Body of pancreas (tissue), 4 donors: ENCODE results near the gene CRAMP1.

Source experiments
- POLR2A ChIP-seq, 3 donors: fragments of 450-650 bp; IDR thresholded peaks; one replicate each; pipeline ENCODE4 v1.6.1; 2016; ENCODE audit warnings: antibody characterized with exemption in 3 of 3, mild to moderate bottlenecking in 2 of 3
- TF ChIP-seq, protein P1 (sequence below), 7 experiments: fragments of 450-650 bp in 4 of 7; fragments of 200-600 bp in 3 of 7; sonication (generic) in 3 of 7; IDR thresholded peaks; one replicate each; pipeline ENCODE4 v1.5.1; 2016 to 2019; ENCODE audit warnings: antibody characterized with exemption in 7 of 7

DNA sequence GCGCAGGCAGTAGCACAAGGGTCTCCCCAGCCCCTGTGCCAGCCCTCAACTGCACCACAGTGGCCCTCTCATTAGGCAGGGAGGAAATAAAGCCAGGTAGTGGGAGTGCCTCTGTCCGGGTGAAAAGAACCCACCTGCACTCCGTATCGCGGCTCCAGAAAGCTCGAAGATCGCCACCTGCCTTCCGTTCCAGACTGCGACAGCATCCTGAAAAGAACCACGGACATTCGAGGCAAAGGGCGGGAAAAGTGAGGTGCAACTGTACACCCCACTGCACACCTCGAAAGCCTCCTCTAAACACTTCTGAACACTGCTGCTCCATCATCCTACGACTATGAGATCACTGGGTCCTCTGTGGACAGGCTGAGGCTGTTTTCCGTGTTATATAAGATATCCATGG, 29.0 kb upstream of the CRAMP1 start:
- TF ChIP-seq POLR2A (IDR thresholded peaks at IDR 0.05) = no peak
- TF ChIP-seq, protein P1, sequence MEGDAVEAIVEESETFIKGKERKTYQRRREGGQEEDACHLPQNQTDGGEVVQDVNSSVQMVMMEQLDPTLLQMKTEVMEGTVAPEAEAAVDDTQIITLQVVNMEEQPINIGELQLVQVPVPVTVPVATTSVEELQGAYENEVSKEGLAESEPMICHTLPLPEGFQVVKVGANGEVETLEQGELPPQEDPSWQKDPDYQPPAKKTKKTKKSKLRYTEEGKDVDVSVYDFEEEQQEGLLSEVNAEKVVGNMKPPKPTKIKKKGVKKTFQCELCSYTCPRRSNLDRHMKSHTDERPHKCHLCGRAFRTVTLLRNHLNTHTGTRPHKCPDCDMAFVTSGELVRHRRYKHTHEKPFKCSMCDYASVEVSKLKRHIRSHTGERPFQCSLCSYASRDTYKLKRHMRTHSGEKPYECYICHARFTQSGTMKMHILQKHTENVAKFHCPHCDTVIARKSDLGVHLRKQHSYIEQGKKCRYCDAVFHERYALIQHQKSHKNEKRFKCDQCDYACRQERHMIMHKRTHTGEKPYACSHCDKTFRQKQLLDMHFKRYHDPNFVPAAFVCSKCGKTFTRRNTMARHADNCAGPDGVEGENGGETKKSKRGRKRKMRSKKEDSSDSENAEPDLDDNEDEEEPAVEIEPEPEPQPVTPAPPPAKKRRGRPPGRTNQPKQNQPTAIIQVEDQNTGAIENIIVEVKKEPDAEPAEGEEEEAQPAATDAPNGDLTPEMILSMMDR (IDR thresholded peaks at IDR 0.05) = no peak
